Ishikawa (cell line): ENCODE results near the gene LPAR2.

Experiments used
- CEBPB ChIP-seq: IDR thresholded peaks from 2 replicates; pipeline ENCODE4 v1.6.1; 2012
- CREB1 ChIP-seq: IDR thresholded peaks from 2 replicates; pipeline ENCODE4 v1.6.1; 2012; ENCODE audit warnings: low read depth
- EGR1 ChIP-seq: IDR thresholded peaks from 2 replicates; pipeline ENCODE4 v1.6.1; 2012
- EP300 ChIP-seq: IDR thresholded peaks from 2 replicates; pipeline ENCODE4 v1.6.1; 2012; ENCODE audit warnings: borderline replicate concordance
- FOXM1 ChIP-seq: IDR thresholded peaks from 2 replicates; pipeline ENCODE4 v1.6.1; 2012; ENCODE audit warnings: low read depth, borderline replicate concordance
- MAX ChIP-seq: IDR thresholded peaks from 2 replicates; pipeline ENCODE4 v1.6.1; 2012
- NFIC ChIP-seq: IDR thresholded peaks from 2 replicates; pipeline ENCODE4 v1.6.1; 2012
- RAD21 ChIP-seq: IDR thresholded peaks from 2 replicates; pipeline ENCODE4 v1.6.1; 2012; ENCODE audit warnings: low read depth
- TAF1 ChIP-seq: IDR thresholded peaks from 2 replicates; pipeline ENCODE4 v1.6.1; 2012; ENCODE audit warnings: low read depth, mild to moderate bottlenecking
- TCF12 ChIP-seq: IDR thresholded peaks from 2 replicates; pipeline ENCODE4 v1.6.1; 2012; ENCODE audit warnings: low read depth
- TEAD4 ChIP-seq: IDR thresholded peaks from 2 replicates; pipeline ENCODE4 v1.6.1; 2012
- USF1 ChIP-seq: IDR thresholded peaks from 2 replicates; pipeline ENCODE4 v1.6.1; 2012
- YY1 ChIP-seq: IDR thresholded peaks from 2 replicates; pipeline ENCODE4 v1.6.1; 2012; ENCODE audit warnings: low read depth
- ZBTB7A ChIP-seq: IDR thresholded peaks from 2 replicates; pipeline ENCODE4 v1.6.1; 2012; ENCODE audit warnings: low read depth
- TF ChIP-seq, protein P1 (sequence below): IDR thresholded peaks from 2 replicates; pipeline ENCODE4 v1.6.1; 2012; ENCODE audit warnings: low read depth, mild to moderate bottlenecking

LPAR2 gene

DNA sequence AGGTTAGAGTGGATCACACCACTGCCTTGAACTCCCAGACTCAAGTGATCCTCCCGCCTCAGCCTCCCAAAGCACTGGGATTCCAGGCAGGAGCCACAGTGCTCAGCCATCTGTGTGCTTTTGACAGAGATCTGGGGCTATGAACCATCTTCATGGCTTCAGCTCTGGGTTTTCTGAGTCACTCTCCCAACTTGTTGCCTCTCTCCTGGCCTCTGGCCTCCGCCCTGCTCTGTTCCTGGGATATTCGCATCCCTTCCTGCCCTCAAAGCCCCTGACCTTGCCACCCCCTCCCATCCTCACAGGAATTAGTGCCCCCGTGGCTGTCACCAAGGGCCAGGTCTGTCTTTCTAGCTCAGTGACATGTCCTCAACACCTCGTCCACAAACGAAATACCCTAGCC lies 21.1 kb upstream of the LPAR2 start:
- no peak for TF ChIP-seq RAD21
- TF ChIP-seq TEAD4, result no peak
- TF ChIP-seq MAX, result no peak
- TF ChIP-seq FOXM1, result no peak
- no peak for TF ChIP-seq CREB1
- TF ChIP-seq EP300, result no peak
- TF ChIP-seq CEBPB, result no peak
- TF ChIP-seq, protein P1, sequence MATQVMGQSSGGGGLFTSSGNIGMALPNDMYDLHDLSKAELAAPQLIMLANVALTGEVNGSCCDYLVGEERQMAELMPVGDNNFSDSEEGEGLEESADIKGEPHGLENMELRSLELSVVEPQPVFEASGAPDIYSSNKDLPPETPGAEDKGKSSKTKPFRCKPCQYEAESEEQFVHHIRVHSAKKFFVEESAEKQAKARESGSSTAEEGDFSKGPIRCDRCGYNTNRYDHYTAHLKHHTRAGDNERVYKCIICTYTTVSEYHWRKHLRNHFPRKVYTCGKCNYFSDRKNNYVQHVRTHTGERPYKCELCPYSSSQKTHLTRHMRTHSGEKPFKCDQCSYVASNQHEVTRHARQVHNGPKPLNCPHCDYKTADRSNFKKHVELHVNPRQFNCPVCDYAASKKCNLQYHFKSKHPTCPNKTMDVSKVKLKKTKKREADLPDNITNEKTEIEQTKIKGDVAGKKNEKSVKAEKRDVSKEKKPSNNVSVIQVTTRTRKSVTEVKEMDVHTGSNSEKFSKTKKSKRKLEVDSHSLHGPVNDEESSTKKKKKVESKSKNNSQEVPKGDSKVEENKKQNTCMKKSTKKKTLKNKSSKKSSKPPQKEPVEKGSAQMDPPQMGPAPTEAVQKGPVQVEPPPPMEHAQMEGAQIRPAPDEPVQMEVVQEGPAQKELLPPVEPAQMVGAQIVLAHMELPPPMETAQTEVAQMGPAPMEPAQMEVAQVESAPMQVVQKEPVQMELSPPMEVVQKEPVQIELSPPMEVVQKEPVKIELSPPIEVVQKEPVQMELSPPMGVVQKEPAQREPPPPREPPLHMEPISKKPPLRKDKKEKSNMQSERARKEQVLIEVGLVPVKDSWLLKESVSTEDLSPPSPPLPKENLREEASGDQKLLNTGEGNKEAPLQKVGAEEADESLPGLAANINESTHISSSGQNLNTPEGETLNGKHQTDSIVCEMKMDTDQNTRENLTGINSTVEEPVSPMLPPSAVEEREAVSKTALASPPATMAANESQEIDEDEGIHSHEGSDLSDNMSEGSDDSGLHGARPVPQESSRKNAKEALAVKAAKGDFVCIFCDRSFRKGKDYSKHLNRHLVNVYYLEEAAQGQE, result no peak
- no peak for TF ChIP-seq TAF1
- TF ChIP-seq USF1, result no peak
- no peak for TF ChIP-seq EGR1
- TF ChIP-seq ZBTB7A, result no peak
- TF ChIP-seq TCF12, result no peak
- no peak for TF ChIP-seq YY1
- TF ChIP-seq NFIC, result no peak

DNA sequence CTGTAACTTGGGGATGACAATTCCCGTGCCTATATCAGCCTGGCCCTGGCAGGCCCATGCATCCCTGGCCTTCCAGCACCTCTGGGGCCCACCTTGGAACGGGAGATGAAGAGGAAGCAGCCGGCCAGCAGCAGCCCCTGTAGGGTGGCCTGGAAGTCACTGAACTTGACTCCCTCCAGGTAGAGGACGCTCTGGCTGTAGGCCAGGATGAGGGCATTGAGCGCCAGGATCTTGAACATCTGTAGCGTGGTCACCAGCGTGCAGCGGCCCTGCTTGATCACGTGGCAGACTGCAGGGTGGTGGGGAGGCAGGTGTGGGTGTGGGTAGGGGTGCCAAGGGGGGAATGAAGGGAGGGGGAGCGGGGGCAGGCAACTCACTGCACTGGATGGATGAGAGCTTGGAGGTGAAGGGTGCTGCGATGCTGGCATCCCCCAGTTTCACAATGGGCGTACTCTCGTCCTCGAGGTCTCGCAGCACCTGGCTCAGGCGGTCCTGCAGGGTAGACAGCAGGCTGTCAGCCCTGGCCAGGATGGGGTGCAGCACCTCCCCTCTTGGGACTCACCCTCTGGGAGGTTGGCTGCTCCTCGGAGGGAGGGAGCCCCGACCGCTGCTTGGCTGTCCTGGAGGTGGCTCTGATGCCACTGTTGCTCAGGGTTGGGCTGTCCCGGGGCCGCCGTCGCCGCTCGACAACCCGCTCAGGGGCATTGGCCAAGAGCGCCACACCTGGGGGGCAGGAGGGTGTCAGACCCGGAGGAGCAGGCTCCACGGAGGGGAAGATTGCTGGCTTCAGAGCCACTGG lies 19.2 kb upstream of the LPAR2 start:
- TF ChIP-seq, protein P1, result no peak
- TF ChIP-seq CREB1 (no peak), ZBTB7A (no peak), YY1 (no peak), TCF12 (no peak), MAX (no peak), NFIC (no peak), TAF1 (no peak), CEBPB (no peak), EGR1 (no peak), USF1 (no peak)

- TF ChIP-seq CEBPB, result no peak
- TF ChIP-seq EP300, result no peak
- no peak for TF ChIP-seq CREB1
- no peak for TF ChIP-seq TEAD4
- TF ChIP-seq YY1, result no peak
Measured at GRCh38 chr19:19645233-19645870, 17.3 kb upstream of the LPAR2 start.

- TF ChIP-seq YY1 (no peak), TCF12 (no peak), TEAD4 (no peak), EP300 (no peak)
Measured at GRCh38 chr19:19644054-19644388, 16.0 kb upstream of the LPAR2 start.

GRCh38 chr19:19643158-19644053 lies 15.4 kb upstream of the LPAR2 start, which contains the start of gene GMIP:
Gene GMIP (minus strand): TSS chr19:19643657. CDS start chr19:19643529, 128 bp downstream.
- peak; percentile 99 for TF ChIP-seq ZBTB7A
- no peak for TF ChIP-seq TEAD4
- TF ChIP-seq EP300, result no peak
- TF ChIP-seq MAX, result 0 out of 2 replicates have a peak, but pooled peaks have one; percentile 33
- peak; percentile 73 for TF ChIP-seq RAD21
- no peak for TF ChIP-seq NFIC
- no peak for TF ChIP-seq CEBPB
- 0 out of 2 replicates have a peak, but pooled peaks have one; percentile 31 for TF ChIP-seq EGR1
- TF ChIP-seq CREB1, result no peak
- no peak for TF ChIP-seq TCF12
- TF ChIP-seq, protein P1, result no peak
- no peak for TF ChIP-seq USF1
- TF ChIP-seq YY1, result no peak
- no peak for TF ChIP-seq FOXM1
- peak; percentile 26; the same call in 1 of the 2 replicates for TF ChIP-seq TAF1
